Vagina (tissue), 2 donors: ENCODE measurements around the gene GRK3. TPM values are rescaled to one million over a fixed set of nuclear protein-coding genes. Genes with fewer than 3 reads are reported as not detected.
"Not testable (repeated sequence)": the region's sequence is repeated elsewhere in the genome, so short reads cannot be mapped to it uniquely, and the experiment has no call there.

Experiments
- DNase-seq, 2 donors: peaks; one replicate each; pipeline ENCODE4 v3.0.0-alpha.2; 2017; ENCODE audit errors: extremely low spot score in 2 of 2
- H3K27ac ChIP-seq: fragments of 200-600 bp; sonication (generic); one replicate; pipeline ENCODE4 v1.5.1; 2019
- H3K27me3 ChIP-seq: fragments of 200-600 bp; sonication (generic); one replicate; pipeline ENCODE4 v1.5.1; 2019
- H3K36me3 ChIP-seq, 2 donors: fragments of 200-600 bp; sonication (generic); one replicate each; pipeline ENCODE4 v1.5.1; 2017 to 2019
- H3K4me1 ChIP-seq: fragments of 200-600 bp; sonication (generic); one replicate; pipeline ENCODE4 v1.5.1; 2019
- H3K4me3 ChIP-seq, 2 donors: fragments of 200-600 bp; sonication (generic); 1 replicate in 1 of 2; 2 replicates in 1 of 2; pipeline ENCODE4 v1.5.1; 2016 to 2019
- H3K9me3 ChIP-seq: fragments of 200-600 bp; sonication (generic); one replicate; pipeline ENCODE4 v1.5.1; 2019
- CTCF ChIP-seq, 3 experiments: fragments of 450-650 bp in 2 of 3; fragments of 200-600 bp in 1 of 3; sonication (generic) in 1 of 3; IDR thresholded peaks; one replicate each; pipeline ENCODE4 v1.5.1; 2017 to 2019; ENCODE audit warnings: antibody characterized with exemption in 3 of 3, mild to moderate bottlenecking in 2 of 3, moderate library complexity in 2 of 3
- POLR2A ChIP-seq, 2 donors: fragments of 450-650 bp; IDR thresholded peaks; one replicate each; pipeline ENCODE4 v1.6.1; 2017; ENCODE audit warnings: antibody characterized with exemption in 2 of 2, mild to moderate bottlenecking in 2 of 2, moderate library complexity in 2 of 2
- POLR2AphosphoS5 ChIP-seq, 2 donors: sonication (generic); formaldehyde crosslinking; IDR thresholded peaks; one replicate each; pipeline ENCODE4 v1.9.0; 2017; ENCODE audit warnings: antibody characterized with exemption in 2 of 2, mild to moderate bottlenecking in 2 of 2, low read depth in 1 of 2; ENCODE audit not compliant: insufficient read depth in 1 of 2
- intact Hi-C: fragments of 100-400 bp; cut with DNase I; formaldehyde crosslinking; loops from one replicate; pipeline ENCODE4 v1.15.1; 2023
- total RNA-seq: library from RNA; depleted of rRNA; stranded (reverse); fragments of >200 nt; gene quantifications from one replicate; pipeline ENCODE4 v1.2.3, GENCODE V29; 2016

The GRK3 gene
- total RNA-seq, 1 donor from 2014 or later = 5.6 TPM

DNA sequence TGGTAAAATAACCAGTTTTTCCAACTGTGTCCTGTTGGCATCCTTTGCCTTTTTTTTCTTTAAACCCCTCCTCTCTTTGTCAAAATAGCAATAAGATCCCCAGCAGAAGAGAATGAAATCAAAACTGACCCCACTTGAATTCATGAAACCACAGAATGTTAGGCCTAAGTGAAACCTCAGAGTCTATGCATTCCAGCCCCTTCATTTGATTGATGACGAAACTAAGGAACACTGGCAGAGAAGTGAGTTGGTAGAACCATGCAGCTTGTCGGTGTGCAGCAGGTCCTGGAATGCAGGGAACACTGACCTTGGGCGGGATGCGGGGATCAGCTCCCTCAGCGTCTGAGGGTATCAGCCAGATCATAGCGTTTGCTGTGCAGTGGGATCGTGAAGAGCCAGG is 57.5 kb downstream of the GRK3 start:
- Histone ChIP-seq H3K36me3 (no peaks in the 10 kb centered on the region), H3K4me1 (peaks cover 1% of the 10 kb centered on the region), H3K9me3 (no peaks in the 10 kb centered on the region), H3K27me3 (no peaks in the 10 kb centered on the region), H3K27ac (no peak overlapping the region), H3K4me3 (no peak overlapping the region)
- TF ChIP-seq POLR2A (IDR thresholded peaks at IDR 0.05) (no peak), POLR2AphosphoS5 (IDR thresholded peaks at IDR 0.05; ENCODE audit: insufficient read depth in 1 of 2, low read depth in 1 of 2) (no peak), CTCF (IDR thresholded peaks at IDR 0.05) (no peak)
- intact Hi-C loops = no loop called here
- DNase-seq = no peak

- Histone ChIP-seq H3K9me3 (no peaks in the 10 kb centered on the region), H3K36me3 (no peaks in the 10 kb centered on the region), H3K27ac (no peak overlapping the region), H3K4me3 (no peak overlapping the region), H3K27me3 (no peaks in the 10 kb centered on the region), H3K4me1 (peaks cover 14% of the 10 kb centered on the region)
- no peak for TF ChIP-seq CTCF (IDR thresholded peaks at IDR 0.05)
- TF ChIP-seq POLR2A (IDR thresholded peaks at IDR 0.05) = no peak
- DNase-seq = no peak
- intact Hi-C loops = no loop called here
These were observed 58.8 kb downstream of the GRK3 start for GRCh38 chr22:25623310-25623734.

GRCh38 chr22:25623851-25624250 is 59.4 kb downstream of the GRK3 start:
- H3K9me3 ChIP-seq = no peaks in the 10 kb centered on the region
- DNase-seq = no peak
- H3K4me1 ChIP-seq = peaks cover 14% of the 10 kb centered on the region
- no peak overlapping the region for H3K27ac ChIP-seq
- H3K36me3 ChIP-seq = no peaks in the 10 kb centered on the region
- TF ChIP-seq POLR2A (IDR thresholded peaks at IDR 0.05) (no peak), POLR2AphosphoS5 (IDR thresholded peaks at IDR 0.05; ENCODE audit: insufficient read depth in 1 of 2, low read depth in 1 of 2) (no peak), CTCF (IDR thresholded peaks at IDR 0.05) (no peak)
- H3K4me3 ChIP-seq = no peak overlapping the region
- intact Hi-C loops = no loop called here
- H3K27me3 ChIP-seq = no peaks in the 10 kb centered on the region

- no peak overlapping the region for H3K27ac ChIP-seq
- intact Hi-C loops = no loop called here
- no peak for DNase-seq
- no peaks in the 10 kb centered on the region for H3K36me3 ChIP-seq
- no peaks in the 10 kb centered on the region for H3K27me3 ChIP-seq
- H3K9me3 ChIP-seq = no peaks in the 10 kb centered on the region
- peaks cover 14% of the 10 kb centered on the region for H3K4me1 ChIP-seq
- TF ChIP-seq CTCF (IDR thresholded peaks at IDR 0.05) = no peak
- TF ChIP-seq POLR2AphosphoS5 (IDR thresholded peaks at IDR 0.05; ENCODE audit: insufficient read depth in 1 of 2, low read depth in 1 of 2) = no peak
- no peak for TF ChIP-seq POLR2A (IDR thresholded peaks at IDR 0.05)
- H3K4me3 ChIP-seq = no peak overlapping the region
These were observed 60.0 kb downstream of the GRK3 start for GRCh38 chr22:25624476-25624875.

DNA sequence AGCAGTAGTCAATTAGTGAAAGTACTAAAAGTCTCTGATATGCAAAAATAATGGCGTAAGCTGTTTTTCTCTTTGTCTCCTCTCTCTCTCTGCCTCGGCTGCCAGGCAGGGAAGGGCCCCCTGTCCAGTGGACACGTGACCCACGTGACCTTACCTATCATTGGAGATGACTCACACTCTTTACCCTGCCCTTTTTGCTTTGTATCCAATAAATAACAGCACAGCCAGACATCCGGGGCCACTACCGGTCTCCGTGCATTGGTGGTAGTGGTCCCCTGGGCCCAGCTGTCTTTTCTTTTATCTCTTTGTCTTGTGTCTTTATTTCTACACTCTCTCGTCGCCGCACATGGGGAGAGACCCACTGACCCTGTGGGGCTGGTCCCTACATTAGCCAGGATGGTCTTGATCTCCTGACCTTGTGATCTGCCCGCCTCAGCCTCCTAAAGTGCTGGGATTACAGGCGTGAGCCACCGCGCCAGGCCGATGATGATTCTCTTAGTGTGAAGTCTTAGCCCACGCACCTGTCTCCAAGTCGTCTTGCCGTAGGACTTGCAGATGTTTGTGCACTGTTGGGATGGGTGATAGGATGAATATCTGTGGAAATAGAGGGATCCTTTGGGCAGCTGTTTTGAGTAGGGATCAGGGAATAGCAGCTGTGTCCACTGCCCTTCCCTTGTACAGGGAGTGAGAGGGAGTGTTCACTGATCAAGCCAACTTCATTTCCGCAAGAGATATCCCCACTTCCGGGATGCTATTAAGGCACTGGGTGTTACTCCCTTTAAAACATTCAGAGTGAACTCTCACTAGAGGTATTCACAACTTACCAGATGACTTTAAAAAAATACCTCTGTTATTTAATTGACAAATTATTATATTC is 61.5 kb downstream of the GRK3 start:
- H3K4me3 ChIP-seq, H3K27ac ChIP-seq, H3K27me3 ChIP-seq, H3K36me3 ChIP-seq, H3K9me3 ChIP-seq, DNase-seq, intact Hi-C loops: not testable (repeated sequence)
- peaks cover 14% of the 10 kb centered on the region for H3K4me1 ChIP-seq
